Stimulated activated CD8-positive, alpha-beta memory T cell treated with anti-CD3 and anti-CD28 coated beads, Interleukin-12 subunit alpha, Interleukin-12 subunit beta, amount 100 ng/mL, for 24 hours (primary cell): ENCODE data around the gene SEL1L2.
"Not testable (repeated sequence)": the region's sequence is repeated elsewhere in the genome, so short reads cannot be mapped to it uniquely, and the experiment has no call there.

Experiments used
- DNase-seq: peaks from one replicate; pipeline ENCODE4 v3.0.0-alpha.2; 2020; ENCODE audit errors: extremely low read depth

Gene SEL1L2, protein sequence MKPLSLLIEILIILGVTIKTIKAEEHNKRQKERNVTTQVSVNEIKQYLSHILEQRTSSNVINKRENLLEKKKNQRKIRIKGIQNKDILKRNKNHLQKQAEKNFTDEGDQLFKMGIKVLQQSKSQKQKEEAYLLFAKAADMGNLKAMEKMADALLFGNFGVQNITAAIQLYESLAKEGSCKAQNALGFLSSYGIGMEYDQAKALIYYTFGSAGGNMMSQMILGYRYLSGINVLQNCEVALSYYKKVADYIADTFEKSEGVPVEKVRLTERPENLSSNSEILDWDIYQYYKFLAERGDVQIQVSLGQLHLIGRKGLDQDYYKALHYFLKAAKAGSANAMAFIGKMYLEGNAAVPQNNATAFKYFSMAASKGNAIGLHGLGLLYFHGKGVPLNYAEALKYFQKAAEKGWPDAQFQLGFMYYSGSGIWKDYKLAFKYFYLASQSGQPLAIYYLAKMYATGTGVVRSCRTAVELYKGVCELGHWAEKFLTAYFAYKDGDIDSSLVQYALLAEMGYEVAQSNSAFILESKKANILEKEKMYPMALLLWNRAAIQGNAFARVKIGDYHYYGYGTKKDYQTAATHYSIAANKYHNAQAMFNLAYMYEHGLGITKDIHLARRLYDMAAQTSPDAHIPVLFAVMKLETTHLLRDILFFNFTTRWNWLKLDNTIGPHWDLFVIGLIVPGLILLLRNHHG

DNA sequence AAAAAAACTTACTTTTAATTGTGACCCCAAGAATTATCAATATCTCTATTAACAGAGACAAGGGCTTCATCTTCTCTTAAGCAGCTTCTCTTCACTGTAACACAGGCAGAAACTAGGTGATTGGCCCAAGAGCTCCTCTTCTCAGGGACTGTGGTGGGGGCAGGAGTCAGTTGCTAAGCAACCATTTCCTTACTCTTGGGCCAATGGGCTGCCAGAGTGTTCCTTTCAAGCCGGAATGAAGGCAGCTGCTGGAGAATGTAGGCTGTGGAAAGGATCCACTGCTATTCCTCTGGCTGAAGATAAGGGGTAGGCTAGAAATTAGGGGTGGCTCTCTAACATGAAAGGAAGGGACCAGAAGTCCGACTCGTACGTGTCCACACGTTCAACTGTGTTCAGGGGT lies at the start of gene SEL1L2:
Gene SEL1L2, minus strand, starts transcription at position 150 of the 400 bp plus-strand sequence. Its CDS starts 80 bp downstream, at position 70.
- DNase-seq = no peak

DNA sequence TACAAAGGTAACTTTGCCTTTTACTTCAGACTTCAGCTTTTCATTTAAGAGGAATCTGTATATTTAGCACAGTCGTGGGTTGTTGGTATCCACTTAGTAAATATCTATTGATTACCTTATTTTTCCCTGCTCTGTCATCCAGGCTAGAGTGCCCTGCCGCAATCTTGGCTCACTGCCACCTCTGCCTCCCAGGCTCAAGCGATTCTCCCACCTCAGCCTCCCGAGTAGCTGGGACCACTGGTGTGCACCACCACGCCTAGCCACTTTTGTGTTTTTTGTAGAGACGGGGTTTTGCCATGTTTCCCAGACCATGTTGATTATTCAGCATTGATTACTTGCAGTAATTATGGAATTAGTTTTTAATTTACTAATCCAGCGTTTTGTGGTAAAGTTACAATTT lies 46.2 kb upstream of the SEL1L2 start:
- DNase-seq = no peak

DNA sequence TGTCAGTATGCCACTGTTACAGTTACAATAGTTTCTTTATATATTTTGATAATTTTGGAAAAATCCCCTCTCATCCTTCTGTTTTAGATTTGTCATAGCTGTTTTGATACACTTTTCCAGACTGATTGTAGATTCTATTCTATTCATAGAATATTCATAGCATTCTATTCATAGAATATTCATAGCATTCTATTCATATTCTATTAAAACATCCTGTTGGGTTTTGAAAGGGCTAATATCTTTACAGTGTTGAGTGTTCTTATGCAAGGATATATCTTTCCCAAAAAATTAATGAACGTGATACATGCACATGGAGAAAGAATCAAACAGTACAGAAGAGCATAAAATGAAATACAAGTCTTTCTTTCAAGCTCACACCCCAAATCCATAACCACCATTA lies 42.9 kb upstream of the SEL1L2 start:
- no peak for DNase-seq

DNA sequence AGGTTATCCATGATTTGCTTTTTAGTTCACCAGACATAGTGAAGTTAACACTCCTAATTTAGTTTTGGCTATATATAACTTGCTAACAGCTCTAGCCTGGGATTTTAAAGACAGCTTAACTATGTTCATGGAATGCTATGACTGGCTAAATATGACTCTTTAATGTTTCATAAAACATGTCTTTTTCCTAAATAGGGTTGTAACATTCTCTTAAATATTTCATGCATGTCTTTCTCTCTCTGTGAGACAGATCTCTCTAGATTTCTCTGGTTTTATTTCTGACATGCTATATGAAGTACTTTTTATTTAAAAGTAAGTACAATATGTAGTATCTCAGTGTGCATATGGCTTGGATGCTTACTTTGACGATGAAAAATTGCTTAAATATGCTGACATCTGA lies 40.6 kb upstream of the SEL1L2 start:
- no peak for DNase-seq

DNA sequence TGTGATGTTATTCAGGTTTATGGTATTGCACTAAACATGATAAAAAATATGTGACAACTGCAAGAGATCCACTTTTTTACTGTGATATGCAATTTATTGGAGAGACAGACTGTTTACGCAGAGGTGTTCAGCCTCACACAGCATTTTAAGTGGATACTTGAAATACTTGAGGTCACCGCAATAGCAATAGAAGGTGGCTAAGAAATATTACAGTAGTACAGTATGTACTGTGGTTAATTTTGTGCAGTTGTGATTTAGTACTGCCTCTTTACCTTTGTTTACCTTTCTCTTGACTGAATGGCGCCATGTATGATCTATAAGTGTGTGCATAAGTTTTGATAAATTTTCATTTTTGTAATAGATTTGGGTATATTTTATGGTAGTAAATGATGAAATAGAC lies 22.3 kb upstream of the SEL1L2 start:
- no peak for DNase-seq

DNA sequence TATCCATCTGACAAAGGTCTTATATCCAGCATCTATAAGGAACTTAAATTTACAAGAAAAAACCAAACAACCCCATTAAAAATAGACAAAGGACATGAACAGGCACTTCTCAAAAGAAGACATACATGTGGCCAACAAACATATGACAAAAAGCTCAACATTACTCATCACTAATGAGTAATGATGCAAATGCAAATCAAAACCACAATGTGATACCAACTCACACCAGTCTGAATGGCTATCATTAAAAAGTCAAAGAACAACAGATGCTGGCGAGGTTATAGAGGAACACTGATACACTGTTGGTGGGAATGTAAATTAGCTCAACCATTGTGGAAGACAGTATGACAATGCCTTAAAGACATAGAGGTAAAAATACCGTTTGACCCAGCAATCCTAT lies 18.8 kb upstream of the SEL1L2 start:
- DNase-seq = no peak

DNA sequence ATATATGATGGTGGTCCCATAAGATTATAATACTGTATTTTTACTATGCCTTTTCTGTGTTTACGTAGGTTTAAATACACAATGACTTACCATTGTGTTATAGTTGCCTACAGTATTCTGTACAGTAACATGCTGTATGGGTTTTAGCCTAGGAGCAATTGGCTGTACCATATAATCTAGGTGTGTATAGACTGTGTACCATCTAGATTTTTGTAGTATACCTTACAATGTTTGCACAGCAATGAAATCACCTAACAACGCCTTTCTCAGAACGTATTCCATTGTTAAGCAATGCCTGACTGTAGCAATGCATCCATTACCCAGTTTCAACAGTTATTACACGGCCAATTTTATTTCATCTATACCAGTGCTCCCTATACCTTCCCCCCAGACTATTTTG lies 15.6 kb upstream of the SEL1L2 start:
- DNase-seq = no peak

DNA sequence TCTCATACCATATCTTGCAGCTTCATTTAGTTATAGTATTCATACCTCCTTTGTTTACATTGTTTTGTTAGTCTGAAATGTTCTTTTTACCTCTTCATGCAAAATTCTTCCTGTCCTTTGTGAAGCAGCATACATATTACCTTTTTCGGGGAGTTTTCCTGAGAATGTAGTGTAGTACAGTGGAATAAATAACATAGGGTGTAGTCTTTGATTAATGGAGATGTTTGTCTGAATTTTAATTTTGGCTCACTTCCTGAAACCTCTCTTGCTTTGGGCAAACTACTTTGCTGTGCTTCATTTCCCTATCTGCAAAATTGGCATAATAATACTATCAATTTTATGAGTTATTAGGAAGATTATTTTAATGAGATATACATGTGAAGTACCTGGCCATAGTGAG lies 10.5 kb upstream of the SEL1L2 start:
- DNase-seq = no peak

DNA sequence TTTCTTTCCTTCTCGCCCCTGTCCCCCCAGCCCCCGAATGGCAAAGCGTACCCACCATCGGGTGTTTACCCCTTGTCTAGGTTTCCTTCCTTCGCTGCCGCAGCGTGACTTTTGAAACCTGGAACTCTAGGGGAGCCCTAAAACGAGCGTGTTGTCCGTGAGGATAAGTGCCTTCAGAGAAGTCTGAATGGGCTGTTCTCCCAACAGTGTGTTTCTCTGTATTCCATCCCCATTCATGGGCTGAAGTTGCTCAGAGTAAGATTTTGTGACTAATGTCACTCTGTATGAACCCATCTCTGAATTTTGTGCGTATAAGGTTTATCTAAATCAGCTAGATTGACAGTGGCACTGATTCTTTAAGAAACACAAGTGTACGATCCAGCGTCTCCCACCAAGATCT lies 5.9 kb upstream of the SEL1L2 start:
- no peak for DNase-seq

DNA sequence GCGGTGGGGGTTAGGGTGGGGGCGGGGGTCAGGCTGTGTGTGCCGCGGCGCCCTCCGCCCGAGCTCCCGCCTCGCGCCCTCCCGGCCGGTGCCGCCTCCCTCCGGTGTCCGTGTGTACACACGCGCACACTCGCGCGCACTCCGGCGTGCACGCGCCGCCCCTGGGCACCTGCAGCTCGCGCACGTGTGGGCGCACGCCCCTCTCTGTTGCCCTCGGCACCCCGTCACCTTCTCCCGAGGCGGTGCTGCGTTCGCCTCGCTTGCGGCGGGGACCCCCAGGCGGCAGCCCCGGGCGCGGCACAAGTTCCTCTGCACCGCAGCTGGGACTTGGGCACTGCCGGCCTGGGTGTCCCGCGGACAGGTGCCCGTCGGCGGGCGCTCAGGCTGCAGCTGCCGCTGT lies 5.4 kb upstream of the SEL1L2 start:
- no peak for DNase-seq

DNA sequence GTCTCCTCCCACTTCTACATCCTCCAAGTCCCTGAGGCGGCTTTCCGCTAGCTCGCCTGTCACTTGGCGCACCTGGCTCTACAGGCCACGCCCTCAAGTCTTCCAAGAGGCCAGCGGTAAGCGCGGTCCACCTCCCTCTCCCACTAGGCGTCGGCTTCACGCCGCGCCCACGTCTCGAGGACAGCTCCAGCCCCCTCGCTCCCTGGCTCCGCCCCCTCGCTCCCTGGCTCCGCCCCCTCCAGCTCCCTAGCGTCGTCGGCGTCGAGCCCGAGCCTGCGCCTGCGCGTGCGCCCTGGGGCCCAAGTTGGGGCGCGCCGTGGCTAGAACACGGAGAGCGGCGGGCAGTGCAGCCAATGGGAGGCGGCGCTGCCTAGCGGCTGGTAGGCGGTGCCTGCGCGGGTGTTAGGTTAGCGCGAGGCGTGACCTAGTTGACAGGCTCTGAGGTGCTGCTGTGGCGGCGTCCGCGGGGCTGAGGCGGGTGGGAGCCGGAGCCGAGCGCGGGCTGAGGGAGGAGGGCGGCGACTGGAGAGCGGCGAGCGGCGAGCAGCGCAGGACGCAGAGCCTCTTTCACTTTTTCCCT lies 4.8 kb upstream of the SEL1L2 start, which contains the start of gene MACROD2:
Gene MACROD2, plus strand, starts transcription at position 431 of the 580 bp plus-strand sequence.
- DNase-seq = peak; percentile 5

DNA sequence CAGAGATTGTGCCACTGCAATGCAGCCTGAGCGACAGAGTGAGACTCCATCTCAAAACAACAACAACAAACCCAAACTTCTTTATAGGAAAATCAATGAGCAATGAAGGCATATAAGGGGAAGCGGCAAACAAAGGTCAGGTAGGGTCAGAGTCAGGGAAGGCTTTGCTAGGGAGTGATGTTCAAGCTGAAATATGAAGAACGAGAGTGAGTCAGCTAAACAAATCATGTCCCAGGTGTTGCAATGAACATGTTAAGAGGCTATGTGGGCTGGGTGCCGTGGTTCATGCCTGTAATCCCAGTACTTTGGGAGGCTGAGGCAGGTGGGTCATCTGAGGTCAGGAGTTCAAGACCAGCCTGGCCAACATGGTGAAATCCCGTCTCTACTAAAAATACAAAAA lies 1.5 kb upstream of the SEL1L2 start:
- not testable (repeated sequence) for DNase-seq

DNA sequence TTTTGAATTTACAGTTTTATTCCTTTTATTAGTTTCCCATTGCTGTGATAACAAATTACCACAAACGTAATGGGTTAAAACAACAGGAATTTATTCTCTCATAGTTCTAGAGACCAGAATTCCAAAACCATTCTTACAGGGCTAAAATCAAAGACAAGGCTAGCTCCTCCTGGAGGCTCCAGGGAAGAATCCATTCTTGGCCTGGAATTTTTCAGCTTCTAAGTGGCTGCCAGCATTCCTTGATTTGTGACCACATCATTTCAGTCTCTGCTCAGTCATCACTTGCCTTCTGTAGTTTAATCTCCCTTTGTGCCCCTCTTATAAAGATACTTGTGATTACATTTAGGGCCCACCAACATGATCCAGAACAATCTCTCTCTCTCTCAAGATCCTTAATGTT lies 897 bp upstream of the SEL1L2 start:
- no peak for DNase-seq

DNA sequence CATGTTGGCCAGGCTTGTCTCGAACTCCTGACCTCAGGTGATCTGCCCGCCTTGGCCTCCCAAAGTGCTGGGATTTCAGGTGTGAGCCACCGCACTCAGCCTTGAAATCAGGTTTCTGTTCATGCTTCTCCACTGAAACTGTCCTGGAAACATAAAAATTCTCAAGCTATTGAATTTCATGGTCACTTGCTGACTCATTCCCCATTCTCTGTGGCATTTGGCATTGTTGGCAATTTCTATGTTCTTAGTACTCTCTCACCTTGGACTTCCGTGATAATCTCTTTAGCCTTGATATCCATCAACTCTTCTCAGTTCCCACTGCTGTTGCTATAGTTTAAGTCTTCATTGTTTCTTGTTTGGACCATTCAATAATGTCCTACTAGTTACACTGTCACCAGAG lies 6.2 kb downstream of the SEL1L2 start:
- no peak for DNase-seq

DNA sequence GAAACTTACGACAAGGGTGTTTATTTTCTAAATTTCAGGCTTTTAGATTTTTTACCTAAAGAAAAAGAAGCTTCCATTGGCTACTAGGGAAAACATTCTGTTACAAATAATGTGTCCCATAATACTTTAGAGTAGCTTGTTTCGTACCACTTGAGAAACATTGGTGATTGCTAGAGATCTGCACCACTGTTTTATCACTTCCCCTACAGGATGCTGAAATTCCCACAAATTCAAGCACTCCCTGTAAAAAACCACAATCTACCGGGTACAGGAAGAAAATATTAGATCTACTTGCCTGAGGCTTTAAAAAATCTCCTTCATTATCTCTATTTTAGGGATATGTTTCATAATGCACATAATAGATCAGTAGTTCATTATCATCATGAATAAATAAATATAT lies 29.9 kb downstream of the SEL1L2 start:
- no peak for DNase-seq

DNA sequence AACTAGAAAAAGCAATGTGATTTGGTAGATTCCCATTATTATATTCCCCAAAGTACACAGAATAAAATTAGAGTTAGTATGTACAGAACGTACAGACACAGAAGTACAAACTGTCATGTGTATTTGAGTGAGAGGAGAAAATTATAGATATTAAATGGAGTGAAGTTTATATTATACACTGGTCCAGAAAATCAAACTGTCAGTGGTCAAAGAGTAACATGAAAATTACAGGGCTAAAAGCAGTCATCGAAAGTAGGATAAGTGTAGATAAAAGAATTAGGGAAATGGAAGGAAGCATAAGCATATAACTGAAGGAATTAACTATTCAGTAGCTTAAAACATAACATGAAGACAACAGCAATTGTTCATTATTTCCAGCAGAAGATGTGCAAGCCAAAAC lies 30.3 kb downstream of the SEL1L2 start:
- no peak for DNase-seq

DNA sequence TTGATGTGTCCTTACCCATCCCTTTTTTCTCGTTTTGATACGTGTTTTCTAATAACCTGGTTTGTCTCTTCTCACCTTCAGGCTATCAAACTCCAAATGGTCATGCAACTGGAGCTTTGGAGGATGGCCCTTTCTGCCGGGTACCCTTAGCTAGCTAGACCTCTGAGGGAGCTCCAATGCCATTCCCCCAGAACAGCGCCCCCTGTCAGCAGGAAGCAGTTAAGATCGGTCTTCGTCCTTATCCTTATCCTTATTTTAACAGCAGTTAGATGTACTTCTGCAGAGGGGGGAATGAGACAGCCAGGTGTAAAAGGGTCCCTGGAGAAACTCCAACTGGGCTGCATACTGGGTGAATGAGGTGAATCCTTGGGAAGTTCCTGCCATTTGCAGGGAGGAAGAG lies 37.2 kb downstream of the SEL1L2 start:
- no peak for DNase-seq

DNA sequence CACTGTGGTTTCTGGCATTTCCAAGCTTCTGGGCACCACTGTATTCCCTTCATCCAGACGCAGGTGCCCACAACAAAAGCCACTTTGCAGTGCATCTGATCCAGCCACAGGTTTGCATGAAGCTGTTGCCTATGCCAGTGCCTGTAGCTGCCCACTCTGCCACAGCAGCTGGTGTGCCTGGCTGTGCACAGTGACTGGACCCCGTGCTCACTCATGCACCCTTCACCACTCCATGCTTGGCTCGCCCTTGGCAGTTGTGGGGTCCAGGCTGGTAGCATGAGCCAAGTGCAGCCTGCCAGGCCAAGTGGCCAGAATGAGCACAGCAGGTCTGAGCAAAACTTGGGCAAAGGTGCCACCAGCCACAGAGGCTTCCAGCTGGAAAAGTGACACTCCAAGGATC lies 42.7 kb downstream of the SEL1L2 start:
- DNase-seq = no peak

DNA sequence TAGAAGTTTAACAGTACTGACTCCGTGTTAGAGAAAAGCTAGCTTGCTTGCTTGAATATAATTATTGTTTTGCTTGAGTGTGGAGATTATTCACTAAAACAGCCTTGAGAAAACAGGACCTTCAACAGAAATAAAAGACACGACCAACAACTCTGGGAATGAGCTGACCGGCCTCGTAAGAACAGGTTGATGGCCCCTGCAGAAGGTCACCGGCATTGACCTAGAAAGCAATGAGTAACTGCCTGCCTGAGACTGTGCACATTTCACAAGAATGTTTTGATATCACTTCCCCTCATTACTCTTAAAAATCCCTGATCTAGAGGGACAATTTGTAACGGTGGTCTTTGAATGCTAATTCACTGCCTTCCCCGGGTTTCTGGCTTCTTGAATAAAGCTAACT lies 49.4 kb downstream of the SEL1L2 start:
- DNase-seq = no peak

DNA sequence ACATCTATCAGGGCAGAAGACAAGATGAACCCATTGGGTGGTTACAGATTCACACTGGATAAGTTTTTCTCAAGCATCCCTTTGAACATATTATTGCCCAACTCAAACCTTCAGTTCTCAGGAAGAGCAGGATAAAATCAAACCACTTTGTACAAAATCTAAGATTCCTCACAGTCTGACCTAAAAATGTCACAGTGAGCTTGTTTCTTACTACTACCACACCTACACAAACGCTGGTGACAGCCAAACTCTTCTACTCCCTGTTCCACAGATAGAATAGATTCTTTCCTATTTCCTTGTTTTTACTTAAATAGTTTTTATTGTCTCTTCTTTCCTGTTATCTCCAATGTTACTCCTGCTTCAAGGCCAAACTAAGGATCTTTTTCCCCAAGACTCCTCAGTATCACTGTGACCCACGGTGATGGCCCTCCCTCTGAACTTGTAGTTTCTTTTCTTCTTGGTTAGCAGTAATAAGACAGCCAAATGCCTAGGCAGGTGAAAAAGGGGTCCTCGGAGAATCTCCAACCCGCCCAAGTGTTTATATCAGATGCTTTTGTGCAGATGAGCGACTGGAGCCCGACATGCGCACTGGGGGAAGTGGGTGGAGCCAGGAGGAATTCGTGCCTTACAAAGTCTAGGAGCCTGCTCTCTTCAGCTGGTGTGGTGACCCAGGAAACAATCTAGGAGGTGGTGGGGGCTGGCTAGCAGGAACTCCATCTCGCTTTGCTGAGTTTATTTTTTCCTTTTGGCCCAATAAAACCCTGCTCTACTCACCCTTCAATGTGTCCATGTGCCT lies 53.4 kb downstream of the SEL1L2 start:
- DNase-seq = no peak

DNA sequence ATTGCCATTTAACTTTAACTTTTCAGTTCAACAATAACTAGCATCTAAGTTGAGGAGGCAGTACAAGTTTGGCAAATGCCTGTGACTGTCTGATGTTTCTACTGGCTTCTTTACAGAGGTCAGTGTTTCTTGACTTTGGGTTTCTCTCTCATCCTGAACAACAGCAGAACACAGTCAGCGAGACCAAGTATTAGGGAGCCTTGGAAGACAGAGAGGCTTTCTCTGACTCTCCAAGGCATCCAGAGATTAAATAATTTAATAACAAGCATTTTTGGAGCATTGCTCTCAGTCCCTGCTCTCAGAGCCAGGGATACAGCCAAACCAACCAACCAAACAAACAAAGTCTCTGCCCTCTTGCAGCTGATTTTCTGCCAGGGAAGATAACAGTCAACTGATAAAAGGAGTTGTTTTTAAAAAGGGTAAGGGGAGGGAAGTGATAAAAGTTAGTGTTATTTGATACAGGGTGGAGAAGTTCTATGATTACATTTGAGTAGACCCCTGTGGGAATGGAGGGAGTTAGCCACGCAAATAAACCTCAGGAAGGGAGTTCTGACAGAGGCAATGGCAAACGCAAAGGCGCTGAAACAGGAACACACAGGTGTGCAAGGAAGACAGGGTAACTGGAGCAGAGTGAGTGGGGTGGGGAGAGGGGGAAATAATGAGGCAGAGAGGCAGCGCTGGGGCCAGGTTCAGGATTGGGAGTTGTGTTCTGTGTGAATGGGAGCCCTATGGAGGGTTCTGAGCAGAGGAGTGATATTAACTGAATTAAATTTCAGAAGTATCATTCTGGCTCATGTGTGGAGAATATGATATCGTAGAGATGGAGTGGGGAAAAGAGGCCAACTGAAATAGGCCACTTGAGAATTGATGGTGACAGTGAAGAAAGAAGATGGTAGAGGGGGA lies 55.2 kb downstream of the SEL1L2 start:
- DNase-seq = no peak
